Measurements from ENCODE around the gene AMD1. TPM values are rescaled to one million over a fixed set of nuclear protein-coding genes. Genes with fewer than 3 reads are reported as not detected.
A peak's percentile ranks its signal among the peaks of the same experiment; 100 is the strongest.
"Not testable (repeated sequence)": the region's sequence is repeated elsewhere in the genome, so short reads cannot be mapped to it uniquely, and the experiment has no call there.

AMD1 gene
- total RNA-seq, 3 donors from 2014 or later (not counting 1 experiment from before 2014, with no cell fraction given), result 109 to 175 (median 113) TPM

GRCh38 chr6:110902091-110902490 is 27.5 kb downstream of the AMD1 start:
- Histone ChIP-seq H3K4me3 (ENCODE audit: low read length) (no peak overlapping the region), H3K27me3 (ENCODE audit: control insufficient read depth, insufficient read depth, low read length) (no peaks in the 10 kb centered on the region), H3K36me3 (ENCODE audit: control insufficient read depth, insufficient read depth, low read length) (peaks cover 2% of the 10 kb centered on the region), H3K27ac (ENCODE audit: low read length) (no peak overlapping the region), H3K9me3 (ENCODE audit: control insufficient read depth, insufficient read depth, low read length) (peaks cover 14% of the 10 kb centered on the region), H3K4me1 (ENCODE audit: control insufficient read depth, insufficient read depth, low read length) (no peaks in the 10 kb centered on the region)
- no peak overlapping the region for H3K27ac Mint-ChIP-seq
- peaks cover 0 to 7% of the 10 kb centered on the region in 2 donors for H3K27me3 Mint-ChIP-seq (ENCODE audit: low read depth in 2 of 2)
- H3K4me1 Mint-ChIP-seq, result peaks cover 0 to 4% of the 10 kb centered on the region in 2 donors
- no peak for TF ChIP-seq CTCF (IDR thresholded peaks at IDR 0.05)
- H3K4me3 Mint-ChIP-seq, result no peak overlapping the region
- H3K9me3 Mint-ChIP-seq, result peaks cover 7 to 8% of the 10 kb centered on the region in 2 donors
- 95% methylated on average over 5 of the region's 8 CpGs for WGBS (ENCODE audit: insufficient coverage)
- ATAC-seq, result peak in 1 of 3 donors; percentile 28
- intact Hi-C loops (cut with micrococcal nuclease), result no loop called here
- no peak for DNase-seq
- H3K36me3 Mint-ChIP-seq, result peaks cover 21% of the 10 kb centered on the region

- DNase-seq; H3K27me3 Mint-ChIP-seq (ENCODE audit: low read depth in 2 of 2); H3K4me1 ChIP-seq (ENCODE audit: control insufficient read depth, insufficient read depth, low read length); intact Hi-C loops (cut with micrococcal nuclease); H3K27me3 ChIP-seq (ENCODE audit: control insufficient read depth, insufficient read depth, low read length); H3K4me1 Mint-ChIP-seq; ATAC-seq; H3K4me3 ChIP-seq (ENCODE audit: low read length); H3K27ac Mint-ChIP-seq; H3K27ac ChIP-seq (ENCODE audit: low read length); H3K4me3 Mint-ChIP-seq; H3K36me3 ChIP-seq (ENCODE audit: control insufficient read depth, insufficient read depth, low read length): not testable (repeated sequence)
- peaks cover 9 to 14% of the 10 kb centered on the region in 2 donors for H3K9me3 Mint-ChIP-seq
- WGBS (ENCODE audit: insufficient coverage), result no CpG with 5 or more reads among the region's 2 CpGs
- peaks cover 30% of the 10 kb centered on the region for H3K36me3 Mint-ChIP-seq
- peaks cover 14% of the 10 kb centered on the region for H3K9me3 ChIP-seq (ENCODE audit: control insufficient read depth, insufficient read depth, low read length)
These were observed 31.7 kb downstream of the AMD1 start for GRCh38 chr6:110906273-110906672.

- peaks cover 4% of the 10 kb centered on the region for H3K4me1 ChIP-seq (ENCODE audit: control insufficient read depth, insufficient read depth, low read length)
- Mint-ChIP-seq H3K4me3 (no peak overlapping the region), H3K36me3 (no peaks in the 10 kb centered on the region), H3K27ac (no peak overlapping the region), H3K9me3 (no peaks in the 10 kb centered on the region), H3K4me1 (peaks cover 0 to 4% of the 10 kb centered on the region in 2 donors), H3K27me3 (ENCODE audit: low read depth in 2 of 2) (no peaks in the 10 kb centered on the region)
- DNase-seq, result no peak
- no peak overlapping the region for H3K27ac ChIP-seq (ENCODE audit: low read length)
- no peaks in the 10 kb centered on the region for H3K27me3 ChIP-seq (ENCODE audit: control insufficient read depth, insufficient read depth, low read length)
- H3K36me3 ChIP-seq (ENCODE audit: control insufficient read depth, insufficient read depth, low read length), result no peaks in the 10 kb centered on the region
- H3K9me3 ChIP-seq (ENCODE audit: control insufficient read depth, insufficient read depth, low read length), result no peaks in the 10 kb centered on the region
- no peak for ATAC-seq
- intact Hi-C loops (cut with micrococcal nuclease), result no loop called here
- no peak overlapping the region for H3K4me3 ChIP-seq (ENCODE audit: low read length)
- WGBS (ENCODE audit: insufficient coverage), result 95% methylated on average over 2 of the region's 3 CpGs
- no peak for TF ChIP-seq CTCF (IDR thresholded peaks at IDR 0.05)
These were observed 56.2 kb downstream of the AMD1 start for GRCh38 chr6:110930781-110931180.

- H3K27ac ChIP-seq (ENCODE audit: low read length), result no peak overlapping the region
- no peak for ATAC-seq
- H3K4me3 ChIP-seq (ENCODE audit: low read length), result no peak overlapping the region
- no peak for TF ChIP-seq CTCF (IDR thresholded peaks at IDR 0.05)
- H3K9me3 ChIP-seq (ENCODE audit: control insufficient read depth, insufficient read depth, low read length), result no peaks in the 10 kb centered on the region
- no peaks in the 10 kb centered on the region for H3K36me3 ChIP-seq (ENCODE audit: control insufficient read depth, insufficient read depth, low read length)
- DNase-seq, result no peak
- Mint-ChIP-seq H3K27me3 (ENCODE audit: low read depth in 2 of 2) (no peaks in the 10 kb centered on the region), H3K36me3 (no peaks in the 10 kb centered on the region), H3K4me1 (peaks cover 0 to 4% of the 10 kb centered on the region in 2 donors), H3K27ac (no peak overlapping the region), H3K9me3 (no peaks in the 10 kb centered on the region), H3K4me3 (no peak overlapping the region)
- no peaks in the 10 kb centered on the region for H3K27me3 ChIP-seq (ENCODE audit: control insufficient read depth, insufficient read depth, low read length)
- 100% methylated on average over 1 of the region's 2 CpGs for WGBS (ENCODE audit: insufficient coverage)
- intact Hi-C loops (cut with micrococcal nuclease), result no loop called here
- H3K4me1 ChIP-seq (ENCODE audit: control insufficient read depth, insufficient read depth, low read length), result peaks cover 4% of the 10 kb centered on the region
These were observed 59.3 kb downstream of the AMD1 start for GRCh38 chr6:110933912-110934311.

Measured in natural killer cell (primary cell).